NCI-H524 treated with DMSO at 0.1 percent for 48 hours (cell line): Measurements from ENCODE around the gene CORIN.
"Not testable (repeated sequence)": the region's sequence is repeated elsewhere in the genome, so short reads cannot be mapped to it uniquely, and the experiment has no call there.

Source experiments
- DNase-seq: peaks from one replicate; lab custom pipeline; 2025; lab: John Stamatoyannopoulos, UW

Gene CORIN

DNA sequence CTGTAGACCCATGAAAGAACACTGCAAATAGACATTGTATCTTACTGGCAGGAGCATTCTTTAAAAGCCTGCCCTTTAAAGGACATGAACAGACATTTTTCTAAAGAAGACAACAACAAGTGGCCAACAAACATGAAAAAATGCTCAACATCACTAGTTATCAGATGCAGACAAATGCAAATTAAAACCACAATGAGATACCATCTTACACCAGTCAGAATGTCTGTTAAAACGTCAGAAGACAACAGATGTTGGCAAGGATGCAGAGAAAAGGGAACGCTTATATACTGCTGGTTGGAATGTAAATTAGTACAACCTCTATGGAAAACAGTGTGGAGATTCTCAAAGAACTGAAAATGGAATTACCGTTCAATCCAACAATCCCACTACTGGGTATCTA, 275.6 kb downstream of the CORIN start:
- DNase-seq = no peak

DNA sequence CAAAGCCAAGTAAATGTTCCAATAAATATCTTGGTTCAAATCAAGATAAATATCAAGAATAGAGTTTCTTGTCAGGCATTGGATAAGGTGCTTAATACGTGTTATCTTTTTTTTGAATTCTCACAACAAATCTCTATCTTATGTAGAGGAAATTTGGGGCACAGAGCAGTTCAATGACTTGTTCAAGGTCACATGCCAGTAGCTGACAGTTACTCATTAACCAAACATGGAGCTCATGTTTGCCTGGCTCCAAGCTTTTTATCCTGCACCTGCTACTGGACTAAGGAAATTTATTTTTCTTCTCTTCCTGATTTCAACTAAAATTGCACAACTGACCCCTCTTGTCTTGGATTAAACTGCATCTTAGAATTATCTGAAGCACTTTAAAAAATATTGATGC, 276.5 kb downstream of the CORIN start:
- DNase-seq = no peak

DNA sequence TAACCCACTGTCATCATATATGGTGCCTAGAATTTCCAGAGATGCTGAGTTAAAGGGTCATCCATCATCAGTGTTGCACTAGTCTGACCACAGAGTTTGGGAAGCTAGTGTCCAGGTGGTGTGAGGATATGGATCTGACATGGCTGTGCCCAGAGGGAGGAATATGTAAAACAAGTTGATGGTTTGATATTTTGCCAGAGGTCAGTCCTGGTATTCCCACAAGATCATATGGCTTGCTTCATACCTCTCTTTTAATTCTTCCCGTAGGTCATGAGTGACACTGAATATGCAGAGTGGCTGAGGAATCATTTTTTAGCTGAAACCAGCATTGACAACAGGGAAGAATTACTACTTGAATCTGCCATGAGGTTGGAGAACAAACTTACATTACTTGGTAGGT, 277.2 kb downstream of the CORIN start:
- no peak for DNase-seq

DNA sequence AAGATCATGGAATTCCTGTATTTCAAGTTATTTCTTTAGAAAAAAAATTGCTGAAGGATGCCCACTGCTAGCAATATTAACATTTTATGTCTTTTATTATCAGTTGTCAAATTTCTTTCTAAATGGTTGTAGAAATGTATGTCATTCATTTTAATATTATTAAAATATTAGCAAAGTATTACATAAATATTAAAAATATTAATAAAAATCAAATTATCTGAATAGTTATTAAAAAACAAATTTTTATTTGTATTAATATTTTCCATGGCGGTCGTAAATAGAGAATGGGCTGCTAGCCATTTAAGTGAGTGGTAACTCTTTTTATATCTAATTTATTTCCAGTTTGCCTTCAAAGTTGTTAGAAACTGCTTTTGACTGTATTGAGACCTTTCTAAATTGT, 280.6 kb downstream of the CORIN start:
- DNase-seq = no peak

DNA sequence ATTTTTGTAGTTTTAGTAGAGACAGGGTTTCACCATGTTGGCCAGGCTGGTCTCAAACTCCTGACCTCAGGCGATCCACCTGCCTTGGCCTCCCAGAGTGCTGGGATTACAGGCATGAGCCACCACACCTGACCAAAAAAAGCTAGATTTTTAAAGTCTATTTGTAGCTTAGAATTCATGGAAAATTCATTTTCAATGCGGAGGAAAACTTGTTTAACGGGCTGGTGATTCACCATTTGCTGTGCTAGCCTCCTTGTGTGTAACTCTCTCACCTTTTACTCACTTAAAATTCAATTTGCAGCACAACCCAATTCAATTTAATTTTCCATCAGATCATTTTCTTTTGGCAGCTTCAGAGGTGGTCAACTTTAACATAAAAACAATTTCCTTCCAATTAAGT, 281.9 kb downstream of the CORIN start:
- not testable (repeated sequence) for DNase-seq

DNA sequence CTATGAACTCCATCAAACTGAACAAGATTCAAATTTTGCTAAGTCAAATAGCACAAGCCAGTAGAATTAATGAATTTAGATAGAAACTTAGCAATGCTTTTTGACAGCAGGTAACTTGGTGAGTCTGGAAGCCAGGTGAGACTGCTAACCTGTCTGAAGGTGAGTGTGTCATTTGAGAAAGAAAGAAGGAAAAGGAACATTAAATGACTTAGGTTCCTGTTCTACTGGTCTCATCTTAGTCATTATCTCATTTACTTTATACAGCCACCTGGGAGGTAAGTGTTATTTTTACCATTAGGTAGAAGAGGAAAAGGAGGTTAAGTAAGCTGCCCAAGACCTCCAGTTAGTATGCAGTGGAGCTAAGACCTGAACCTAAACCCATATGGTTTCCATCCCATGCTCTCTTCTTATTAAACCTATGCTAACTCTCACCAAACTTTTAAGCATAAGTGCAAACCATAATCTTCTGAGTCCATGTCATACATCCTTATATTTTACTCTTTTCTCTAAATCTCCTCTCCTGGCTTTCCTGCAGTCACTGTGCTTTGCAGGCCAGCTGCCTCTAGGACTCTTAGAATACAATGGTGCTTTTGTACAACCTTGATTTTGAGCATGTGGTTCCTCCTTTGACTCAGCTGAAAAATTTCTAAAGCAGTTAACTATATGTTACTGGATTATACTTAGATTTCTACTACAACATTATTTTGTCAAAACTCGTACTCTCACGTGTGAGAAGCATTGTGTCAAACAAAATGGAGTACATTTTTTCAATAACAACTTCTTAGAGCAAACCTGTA, 284.3 kb downstream of the CORIN start:
- no peak for DNase-seq

DNA sequence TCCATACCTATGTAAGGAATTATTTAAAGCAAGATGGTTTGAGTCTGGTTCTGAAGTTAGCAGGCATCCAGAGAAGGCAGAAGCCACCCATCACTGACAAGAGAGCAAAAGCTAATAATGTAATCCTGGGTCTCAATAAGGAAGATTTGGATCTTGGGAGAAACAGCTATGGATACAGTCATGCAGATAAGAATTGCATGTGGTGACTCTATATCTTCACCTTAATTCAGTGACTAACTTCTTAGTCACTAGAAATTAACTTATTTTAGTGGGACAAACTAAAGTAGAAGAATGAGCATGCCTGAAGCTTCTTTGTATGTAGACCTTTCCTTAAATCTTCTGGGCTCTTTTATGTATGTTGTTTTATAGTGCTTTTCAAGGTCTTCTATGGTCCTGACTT, 286.2 kb downstream of the CORIN start:
- DNase-seq = no peak

DNA sequence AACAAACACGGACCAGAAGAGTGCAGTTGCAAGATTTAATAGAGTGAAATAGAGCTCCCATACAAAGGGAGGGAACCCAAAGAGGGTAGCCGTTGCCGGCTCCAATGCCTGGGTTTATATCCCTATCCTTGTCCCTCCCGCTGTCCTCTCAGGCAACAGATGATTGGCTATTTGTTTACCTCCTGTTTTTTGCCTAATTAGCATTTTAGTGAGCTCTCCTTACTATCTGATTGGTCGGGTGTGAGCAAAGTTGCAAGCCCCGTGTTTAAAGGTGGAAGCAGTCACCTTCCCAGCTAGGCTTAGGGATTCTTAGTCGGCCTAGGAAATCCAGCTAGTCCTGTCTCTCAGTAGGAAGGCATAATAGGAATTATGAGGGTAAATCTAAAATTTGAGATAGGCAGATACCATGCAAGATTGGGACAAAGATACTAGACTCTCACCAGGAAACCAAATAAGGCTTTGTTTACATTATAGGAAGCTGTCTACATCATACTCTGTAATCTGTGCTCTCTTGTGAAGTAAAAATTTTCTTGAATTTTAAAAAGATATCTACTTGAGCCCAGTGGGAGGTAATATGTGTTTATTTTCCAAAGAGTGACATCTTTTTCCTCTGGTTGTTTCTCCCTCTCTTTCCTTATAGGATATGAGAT, 286.8 kb downstream of the CORIN start:
- DNase-seq = no peak

DNA sequence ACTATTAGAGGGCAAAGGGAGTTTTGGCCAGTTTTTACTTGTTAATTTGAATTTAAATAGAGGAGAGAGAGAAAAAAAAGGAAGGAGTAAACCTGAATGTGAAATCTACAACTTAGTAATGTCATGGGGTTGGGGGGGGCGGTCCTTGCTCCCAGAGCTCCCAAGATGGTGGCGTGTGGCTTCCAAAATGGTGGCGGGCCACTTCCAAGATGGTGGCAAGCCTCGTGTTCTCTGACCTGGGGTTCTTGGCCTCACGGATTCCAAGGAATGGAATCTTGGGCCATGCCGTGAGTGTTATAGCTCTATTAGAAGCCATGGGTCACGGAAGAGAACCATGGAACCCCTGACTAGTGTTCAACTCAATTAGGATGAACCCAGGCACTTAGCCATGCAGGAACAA, 287.5 kb downstream of the CORIN start:
- DNase-seq = not testable (repeated sequence)
